H1 (cell line): ENCODE measurements around the gene XAF1.

Source experiments
- BACH1 ChIP-seq: IDR thresholded peaks from 2 replicates; pipeline ENCODE4 v1.6.1; 2012; ENCODE audit warnings: low read length, improper control_type of control experiment
- CHD2 ChIP-seq: IDR thresholded peaks from 2 replicates; pipeline ENCODE4 v1.6.1; 2012; ENCODE audit warnings: low read length, improper control_type of control experiment
- CTBP2 ChIP-seq: IDR thresholded peaks from 2 replicates; pipeline ENCODE4 v1.7.0; 2011; ENCODE audit warnings: borderline replicate concordance, mild to moderate bottlenecking, moderate library complexity, mixed read lengths, low read length; ENCODE audit not compliant: insufficient read depth, insufficient read length
- GTF2F1 ChIP-seq: IDR thresholded peaks from 2 replicates; pipeline ENCODE4 v1.6.1; 2012; ENCODE audit warnings: low read depth, low read length, improper control_type of control experiment, borderline replicate concordance
- JUND ChIP-seq: IDR thresholded peaks from 2 replicates; pipeline ENCODE4 v1.6.1; 2011; ENCODE audit warnings: mild to moderate bottlenecking, improper control_type of control experiment, low read length
- POLR2A ChIP-seq, 2 experiments: IDR thresholded peaks; 1 replicate in 1 of 2; 2 replicates in 1 of 2; pipeline ENCODE4 v1.6.1; 2011; ENCODE audit warnings: low read depth in 2 of 2, low read length in 2 of 2, mild to moderate bottlenecking in 2 of 2; ENCODE audit errors: control extremely low read depth in 1 of 2
- POLR2AphosphoS5 ChIP-seq: IDR thresholded peaks from 2 replicates; pipeline ENCODE4 v1.6.1; 2011; ENCODE audit warnings: low read depth, low read length
- SUZ12 ChIP-seq: fragments of 200-600 bp; sonication (generic); IDR thresholded peaks from 2 replicates; pipeline ENCODE4 v1.6.1; 2012; ENCODE audit warnings: mild to moderate bottlenecking, inconsistent platforms, low read length, moderate library complexity, mixed read lengths
- TAF1 ChIP-seq: IDR thresholded peaks from 2 replicates; pipeline ENCODE4 v1.6.1; 2011; ENCODE audit warnings: mild to moderate bottlenecking, low read depth, low read length
- TEAD4 ChIP-seq: IDR thresholded peaks from 2 replicates; pipeline ENCODE4 v1.6.1; 2012; ENCODE audit warnings: low read depth, low read length, inconsistent platforms, mixed read lengths
- USF2 ChIP-seq: IDR thresholded peaks from 2 replicates; pipeline ENCODE4 v1.6.1; 2011; ENCODE audit warnings: low read length, improper control_type of control experiment
- YY1 ChIP-seq: IDR thresholded peaks from 2 replicates; pipeline ENCODE4 v1.6.1; 2011; ENCODE audit warnings: low read depth, mild to moderate bottlenecking, low read length
- TF ChIP-seq, protein P1 (sequence below), 3 experiments: IDR thresholded peaks; 1 replicate in 2 of 3; 2 replicates in 1 of 3; pipeline versions ENCODE4 v1.5.1 to v1.6.1; 2011; ENCODE audit warnings: low read length in 3 of 3, mild to moderate bottlenecking in 3 of 3, inconsistent platforms in 2 of 3, low read depth in 1 of 3, moderate library complexity in 1 of 3; ENCODE audit not compliant: insufficient read depth in 1 of 3; ENCODE audit errors: control extremely low read depth in 1 of 3

- TF ChIP-seq POLR2A (IDR thresholded peaks at IDR 0.05; ENCODE audit: control extremely low read depth in 1 of 2, low read depth in 2 of 2, low read length in 2 of 2) (no peak), USF2 (no peak), CHD2 (no peak), GTF2F1 (no peak), SUZ12 (no peak), TAF1 (no peak), POLR2AphosphoS5 (no peak), BACH1 (no peak), JUND (no peak), TEAD4 (no peak), CTBP2 (no peak), YY1 (no peak)
- TF ChIP-seq, protein P1, sequence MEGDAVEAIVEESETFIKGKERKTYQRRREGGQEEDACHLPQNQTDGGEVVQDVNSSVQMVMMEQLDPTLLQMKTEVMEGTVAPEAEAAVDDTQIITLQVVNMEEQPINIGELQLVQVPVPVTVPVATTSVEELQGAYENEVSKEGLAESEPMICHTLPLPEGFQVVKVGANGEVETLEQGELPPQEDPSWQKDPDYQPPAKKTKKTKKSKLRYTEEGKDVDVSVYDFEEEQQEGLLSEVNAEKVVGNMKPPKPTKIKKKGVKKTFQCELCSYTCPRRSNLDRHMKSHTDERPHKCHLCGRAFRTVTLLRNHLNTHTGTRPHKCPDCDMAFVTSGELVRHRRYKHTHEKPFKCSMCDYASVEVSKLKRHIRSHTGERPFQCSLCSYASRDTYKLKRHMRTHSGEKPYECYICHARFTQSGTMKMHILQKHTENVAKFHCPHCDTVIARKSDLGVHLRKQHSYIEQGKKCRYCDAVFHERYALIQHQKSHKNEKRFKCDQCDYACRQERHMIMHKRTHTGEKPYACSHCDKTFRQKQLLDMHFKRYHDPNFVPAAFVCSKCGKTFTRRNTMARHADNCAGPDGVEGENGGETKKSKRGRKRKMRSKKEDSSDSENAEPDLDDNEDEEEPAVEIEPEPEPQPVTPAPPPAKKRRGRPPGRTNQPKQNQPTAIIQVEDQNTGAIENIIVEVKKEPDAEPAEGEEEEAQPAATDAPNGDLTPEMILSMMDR (IDR thresholded peaks at IDR 0.05; ENCODE audit: control extremely low read depth in 1 of 3, insufficient read depth in 1 of 3, low read depth in 1 of 3, low read length in 3 of 3) = no peak
Observed at GRCh38 chr17:6815775-6816174, 59.9 kb downstream of the XAF1 start.
